SK-N-SH treated with all-trans-retinoic acid at 6 μM for 48 hours (cell line): ENCODE measurements around the gene DNAH1.

Experiments used
- ATAC-seq: fragments of 200-7000 bp; cut with Tn5 transposase; 3 replicates; pipeline ENCODE4 v1.9.1; 2020; ENCODE audit warnings: mild to moderate bottlenecking, moderate library complexity
- ARNTL ChIP-seq: fragments of 450-650 bp; formaldehyde crosslinking; IDR thresholded peaks from 2 replicates; pipeline ENCODE4 v1.5.0; 2020; ENCODE audit warnings: low read depth, mild to moderate bottlenecking, moderate library complexity, borderline replicate concordance
- BACH2 ChIP-seq: fragments of 250-450 bp; sonication (Bioruptor Pico); IDR thresholded peaks from 2 replicates; pipeline ENCODE4 v1.9.0; 2021; ENCODE audit warnings: mild to moderate bottlenecking, borderline replicate concordance
- CREB5 ChIP-seq: fragments of 250-450 bp; sonication (Bioruptor Pico); IDR thresholded peaks from 2 replicates; pipeline ENCODE4 v1.5.1; 2020; ENCODE audit warnings: low read depth, mild to moderate bottlenecking, moderate library complexity
- CSRNP3 ChIP-seq: fragments of 250-450 bp; sonication (Bioruptor Pico); IDR thresholded peaks from 2 replicates; pipeline ENCODE4 v1.5.1; 2021; ENCODE audit warnings: mild to moderate bottlenecking, moderate library complexity
- ESRRG ChIP-seq: fragments of 250-450 bp; sonication (Bioruptor Pico); IDR thresholded peaks from 2 replicates; pipeline ENCODE4 v1.6.1; 2021; ENCODE audit warnings: mild to moderate bottlenecking
- GLIS3 ChIP-seq: fragments of 250-450 bp; sonication (Bioruptor Pico); IDR thresholded peaks from 2 replicates; pipeline ENCODE4 v1.5.0; 2020; ENCODE audit warnings: mild to moderate bottlenecking, moderate library complexity
- ISL1 ChIP-seq: fragments of 250-450 bp; sonication (Bioruptor Pico); IDR thresholded peaks from 2 replicates; pipeline ENCODE4 v2.1.2; 2022; ENCODE audit warnings: mild to moderate bottlenecking, moderate library complexity
- OSR1 ChIP-seq: fragments of 250-450 bp; sonication (Bioruptor Pico); IDR thresholded peaks from 2 replicates; pipeline ENCODE4 v1.8.0; 2022; ENCODE audit warnings: moderate library complexity, mild to moderate bottlenecking, inconsistent platforms
- PATZ1 ChIP-seq: fragments of 250-450 bp; sonication (Bioruptor Pico); IDR thresholded peaks from 2 replicates; pipeline ENCODE4 v1.8.0; 2020; ENCODE audit warnings: mild to moderate bottlenecking, moderate library complexity, borderline replicate concordance
- POU6F1 ChIP-seq: fragments of 250-450 bp; sonication (Bioruptor Pico); IDR thresholded peaks from 2 replicates; pipeline ENCODE4 v1.8.0; 2021; ENCODE audit warnings: low read depth, mild to moderate bottlenecking, moderate library complexity, borderline replicate concordance
- PPARA ChIP-seq: fragments of 250-450 bp; sonication (Bioruptor Pico); IDR thresholded peaks from 2 replicates; pipeline ENCODE4 v1.5.0; 2020; ENCODE audit warnings: mild to moderate bottlenecking, borderline replicate concordance
- RARB ChIP-seq: fragments of 250-450 bp; sonication (Bioruptor Pico); IDR thresholded peaks from 2 replicates; pipeline ENCODE4 v1.8.0; 2021; ENCODE audit warnings: mild to moderate bottlenecking, moderate library complexity
- SNAI2 ChIP-seq: fragments of 250-450 bp; sonication (Bioruptor Pico); IDR thresholded peaks from 2 replicates; pipeline ENCODE4 v1.5.0; 2020; ENCODE audit warnings: mild to moderate bottlenecking, moderate library complexity
- TCF4 ChIP-seq: fragments of 250-450 bp; sonication (Bioruptor Pico); IDR thresholded peaks from 2 replicates; pipeline ENCODE4 v1.8.0; 2021; ENCODE audit warnings: mild to moderate bottlenecking, moderate library complexity, borderline replicate concordance
- TOX ChIP-seq: fragments of 250-450 bp; sonication (Bioruptor Pico); IDR thresholded peaks from 2 replicates; pipeline ENCODE4 v1.8.0; 2021; ENCODE audit warnings: mild to moderate bottlenecking, moderate library complexity, borderline replicate concordance
- TSHZ2 ChIP-seq: fragments of 250-450 bp; sonication (Bioruptor Pico); IDR thresholded peaks from 2 replicates; pipeline ENCODE4 v1.5.0; 2020; ENCODE audit warnings: mild to moderate bottlenecking, moderate library complexity
- ZC3H10 ChIP-seq: fragments of 250-450 bp; sonication (Bioruptor Pico); IDR thresholded peaks from 2 replicates; pipeline ENCODE4 v1.5.1; 2021; ENCODE audit warnings: mild to moderate bottlenecking, moderate library complexity
- ZFP3 ChIP-seq: fragments of 250-450 bp; sonication (Bioruptor Pico); IDR thresholded peaks from 2 replicates; pipeline ENCODE4 v1.5.0; 2020; ENCODE audit warnings: mild to moderate bottlenecking, moderate library complexity
- ZFP30 ChIP-seq: fragments of 450-650 bp; formaldehyde crosslinking; IDR thresholded peaks from 2 replicates; pipeline ENCODE4 v1.5.0; 2022; ENCODE audit warnings: mild to moderate bottlenecking, moderate library complexity
- ZNF565 ChIP-seq: fragments of 450-650 bp; formaldehyde crosslinking; conservative IDR thresholded peaks from 2 replicates; pipeline ENCODE4 v1.5.0; 2020; ENCODE audit warnings: low read depth, mild to moderate bottlenecking, moderate library complexity
- ZNF8 ChIP-seq: fragments of 450-650 bp; formaldehyde crosslinking; IDR thresholded peaks from 2 replicates; pipeline ENCODE4 v1.5.0; 2020; ENCODE audit warnings: mild to moderate bottlenecking, moderate library complexity

The DNAH1 gene

GRCh38 chr3:52385157-52385556 is 69.0 kb downstream of the DNAH1 start:
- peak; percentile 82 for ATAC-seq
- TF ChIP-seq PPARA (CRISPR knock-in tag) = no peak

- ATAC-seq = no peak
- no peak for TF ChIP-seq RARB (CRISPR knock-in tag)
- TF ChIP-seq OSR1 (CRISPR knock-in tag) = no peak
- TF ChIP-seq TOX (CRISPR knock-in tag) = no peak
- TF ChIP-seq ZNF565 = no peak
- no peak for TF ChIP-seq TCF4 (CRISPR knock-in tag)
- TF ChIP-seq SNAI2 (CRISPR knock-in tag) = no peak
- TF ChIP-seq POU6F1 = no peak
- no peak for TF ChIP-seq ISL1 (CRISPR knock-in tag)
- no peak for TF ChIP-seq ZFP3
- TF ChIP-seq, all 23 proteins: peak for 0
Observed at GRCh38 chr3:52387481-52387880, 71.4 kb downstream of the DNAH1 start.

- TF ChIP-seq ESRRG (CRISPR knock-in tag) (no peak), ISL1 (CRISPR knock-in tag) (no peak), ZC3H10 (CRISPR knock-in tag) (no peak), POU6F1 (no peak), ZFP30 (CRISPR knock-in tag) (no peak)
- no peak for ATAC-seq
Observed at GRCh38 chr3:52388348-52388821, 72.3 kb downstream of the DNAH1 start.

- TF ChIP-seq ARNTL = no peak
- no peak for TF ChIP-seq TCF4 (CRISPR knock-in tag)
- TF ChIP-seq, all 23 proteins: peak for 0
- ATAC-seq = no peak
Observed at GRCh38 chr3:52388933-52389332, 72.8 kb downstream of the DNAH1 start.

- ATAC-seq = no peak
- TF ChIP-seq ZFP3 (no peak), RARB (CRISPR knock-in tag) (no peak), PPARA (CRISPR knock-in tag) (no peak), BACH2 (CRISPR knock-in tag) (no peak), TSHZ2 (no peak), ZNF8 (CRISPR knock-in tag) (no peak), GLIS3 (CRISPR knock-in tag) (no peak), ZNF565 (no peak), CREB5 (CRISPR knock-in tag) (no peak), PATZ1 (CRISPR knock-in tag) (no peak), TOX (CRISPR knock-in tag) (no peak), OSR1 (CRISPR knock-in tag) (no peak), ISL1 (CRISPR knock-in tag) (no peak), POU6F1 (no peak), ZFP30 (CRISPR knock-in tag) (no peak), CSRNP3 (CRISPR knock-in tag) (no peak), ARNTL (no peak)
Observed at GRCh38 chr3:52391096-52391495, 75.0 kb downstream of the DNAH1 start.
